ENCODE measurements around the gene CCP110.

GRCh38 chr16:19486051-19486450, 37.7 kb upstream of the CCP110 start:
- TF ChIP-seq CTCF (IDR thresholded peaks at IDR 0.05; ENCODE audit: poor library complexity), result no peak
- no peak for TF ChIP-seq EZH2 (IDR thresholded peaks at IDR 0.05; ENCODE audit: borderline replicate concordance)
- no peak for TF ChIP-seq EZH2phosphoT487 (IDR thresholded peaks at IDR 0.05; ENCODE audit: low read depth, severe bottlenecking, unreplicated experiment)
